MCF 10A (cell line): ENCODE results near the gene ACER2. TPM values are rescaled to one million over a fixed set of nuclear protein-coding genes. Genes with fewer than 3 reads are reported as not detected.
A peak's percentile ranks its signal among the peaks of the same experiment; 100 is the strongest.
"Not testable (repeated sequence)": the region's sequence is repeated elsewhere in the genome, so short reads cannot be mapped to it uniquely, and the experiment has no call there.

Experiments used
- BruUV-seq: library from RNA; stranded (reverse); fragments of 400-500 nt; replicated peaks from 2 replicates; lab custom pipeline; 2021; lab: Mats Ljungman, UMichigan
- CTCF ChIA-PET: fragments of 300-600 bp; sonication (Branson Sonifier 250); formaldehyde crosslinking; extraction: SDS; loops from one replicate; lab custom pipeline; 2021; ENCODE audit warnings: antibody characterized with exemption, inconsistent platforms; lab: Yijun Ruan, JAX
- POLR2A ChIA-PET: fragments of 300-600, 350-650 bp; sonication (Branson Sonifier 250); formaldehyde crosslinking; extraction: SDS; loops from one replicate; lab custom pipeline; 2020; ENCODE audit warnings: antibody characterized with exemption, inconsistent platforms; lab: Yijun Ruan, JAX
- DNase-seq: peaks from one replicate; pipeline ENCODE4 v3.0.0-alpha.2; 2018; ENCODE audit not compliant: unreplicated experiment
- H3K27ac Mint-ChIP-seq: one replicate; pipeline ENCODE4 v1.8.0; 2022; ENCODE audit warnings: mild to moderate bottlenecking, low read depth, mixed read lengths; ENCODE audit not compliant: unreplicated experiment
- H3K27me3 Mint-ChIP-seq: one replicate; pipeline ENCODE4 v1.8.0; 2022; ENCODE audit warnings: mixed read lengths; ENCODE audit not compliant: insufficient read depth, unreplicated experiment
- H3K36me3 Mint-ChIP-seq: one replicate; pipeline ENCODE4 v1.8.0; 2022; ENCODE audit warnings: mild to moderate bottlenecking, moderate library complexity, mixed read lengths; ENCODE audit not compliant: insufficient read depth, unreplicated experiment
- H3K4me1 Mint-ChIP-seq: one replicate; pipeline ENCODE4 v1.8.0; 2022; ENCODE audit warnings: mixed read lengths; ENCODE audit not compliant: insufficient read depth, unreplicated experiment
- H3K4me3 Mint-ChIP-seq: one replicate; pipeline ENCODE4 v1.8.0; 2022; ENCODE audit warnings: mild to moderate bottlenecking, moderate library complexity, mixed read lengths; ENCODE audit not compliant: unreplicated experiment
- H3K9me3 Mint-ChIP-seq: one replicate; pipeline ENCODE4 v1.8.0; 2022; ENCODE audit warnings: mixed read lengths; ENCODE audit not compliant: unreplicated experiment
- intact Hi-C: fragments of 100-400 bp; cut with micrococcal nuclease; formaldehyde crosslinking; loops from 2 replicates; pipeline ENCODE4 v1.14.1; 2022
- total RNA-seq: library from RNA; stranded (reverse); gene quantifications from 2 replicates; pipeline ENCODE4 v1.2.3, GENCODE V29; 2022
- TF ChIP-seq, protein P1 (sequence below): fragments of 200-600 bp; IDR thresholded peaks from one replicate; pipeline ENCODE4 v1.8.0; 2022; ENCODE audit warnings: antibody characterized with exemption, mild to moderate bottlenecking; ENCODE audit not compliant: unreplicated experiment

Gene ACER2
- total RNA-seq, 1 experiment from 2014 or later = 3.2 TPM

DNA sequence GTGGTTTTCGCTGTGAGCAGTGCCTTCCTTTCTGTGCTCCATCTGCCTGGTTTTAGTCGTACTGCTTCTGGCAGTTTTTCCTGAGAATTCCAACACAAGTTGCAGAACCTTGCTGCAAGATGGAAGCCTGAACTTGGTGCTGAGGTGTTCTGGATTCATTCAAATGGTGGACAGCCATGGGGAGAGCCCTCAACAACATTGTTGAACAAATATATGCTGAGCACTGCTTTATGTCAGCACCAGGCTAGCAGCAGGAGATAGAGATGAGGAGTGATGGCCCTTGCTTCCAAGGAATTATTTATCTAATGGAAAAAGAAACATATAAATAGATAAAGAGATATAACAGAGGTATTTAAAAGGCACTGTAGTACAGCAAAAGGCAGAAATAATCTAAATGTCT lies 21.5 kb upstream of the ACER2 start:
- BruUV-seq = no TSS peak
- ChIA-PET CTCF (no interaction called here), POLR2A (no interaction called here)
- Mint-ChIP-seq H3K9me3 (no peaks in the 10 kb centered on the region), H3K4me1 (no peaks in the 10 kb centered on the region), H3K36me3 (no peaks in the 10 kb centered on the region), H3K4me3 (no peak overlapping the region), H3K27me3 (no peaks in the 10 kb centered on the region), H3K27ac (no peak overlapping the region)
- DNase-seq = no peak
- intact Hi-C loops = no loop called here
- TF ChIP-seq, protein P1, sequence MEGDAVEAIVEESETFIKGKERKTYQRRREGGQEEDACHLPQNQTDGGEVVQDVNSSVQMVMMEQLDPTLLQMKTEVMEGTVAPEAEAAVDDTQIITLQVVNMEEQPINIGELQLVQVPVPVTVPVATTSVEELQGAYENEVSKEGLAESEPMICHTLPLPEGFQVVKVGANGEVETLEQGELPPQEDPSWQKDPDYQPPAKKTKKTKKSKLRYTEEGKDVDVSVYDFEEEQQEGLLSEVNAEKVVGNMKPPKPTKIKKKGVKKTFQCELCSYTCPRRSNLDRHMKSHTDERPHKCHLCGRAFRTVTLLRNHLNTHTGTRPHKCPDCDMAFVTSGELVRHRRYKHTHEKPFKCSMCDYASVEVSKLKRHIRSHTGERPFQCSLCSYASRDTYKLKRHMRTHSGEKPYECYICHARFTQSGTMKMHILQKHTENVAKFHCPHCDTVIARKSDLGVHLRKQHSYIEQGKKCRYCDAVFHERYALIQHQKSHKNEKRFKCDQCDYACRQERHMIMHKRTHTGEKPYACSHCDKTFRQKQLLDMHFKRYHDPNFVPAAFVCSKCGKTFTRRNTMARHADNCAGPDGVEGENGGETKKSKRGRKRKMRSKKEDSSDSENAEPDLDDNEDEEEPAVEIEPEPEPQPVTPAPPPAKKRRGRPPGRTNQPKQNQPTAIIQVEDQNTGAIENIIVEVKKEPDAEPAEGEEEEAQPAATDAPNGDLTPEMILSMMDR = no peak

DNA sequence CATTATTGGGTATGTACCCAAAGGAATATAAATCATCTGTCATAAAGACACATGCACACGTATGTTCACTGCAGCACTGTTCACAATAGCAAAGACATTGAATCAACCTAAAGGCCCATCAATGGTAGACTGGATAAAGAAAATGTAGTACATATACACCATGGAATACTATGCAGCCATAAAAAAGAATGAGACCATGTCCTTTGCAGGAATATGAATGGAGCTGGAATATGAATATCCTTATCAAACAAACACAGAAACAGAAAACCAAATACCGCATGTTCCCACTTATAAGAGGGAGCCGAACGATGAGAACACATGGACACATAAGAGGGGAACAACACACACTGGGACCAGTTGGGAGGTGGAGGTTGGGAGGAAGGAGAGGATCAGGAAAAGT lies 19.3 kb upstream of the ACER2 start:
- H3K9me3 Mint-ChIP-seq, H3K4me1 Mint-ChIP-seq, DNase-seq, BruUV-seq, H3K27me3 Mint-ChIP-seq, H3K27ac Mint-ChIP-seq, H3K36me3 Mint-ChIP-seq, H3K4me3 Mint-ChIP-seq, intact Hi-C loops: not testable (repeated sequence)
- POLR2A ChIA-PET = interaction anchor here (3.0 kb wide), 1 partner anchor 10 kb away, joined by 17 read pairs; the partner anchor contains the start of gene RPS6
- CTCF ChIA-PET = interaction anchor here (1.0 kb wide), 1 partner anchor 76 kb away, joined by 4 read pairs; no protein-coding TSS in a partner anchor

DNA sequence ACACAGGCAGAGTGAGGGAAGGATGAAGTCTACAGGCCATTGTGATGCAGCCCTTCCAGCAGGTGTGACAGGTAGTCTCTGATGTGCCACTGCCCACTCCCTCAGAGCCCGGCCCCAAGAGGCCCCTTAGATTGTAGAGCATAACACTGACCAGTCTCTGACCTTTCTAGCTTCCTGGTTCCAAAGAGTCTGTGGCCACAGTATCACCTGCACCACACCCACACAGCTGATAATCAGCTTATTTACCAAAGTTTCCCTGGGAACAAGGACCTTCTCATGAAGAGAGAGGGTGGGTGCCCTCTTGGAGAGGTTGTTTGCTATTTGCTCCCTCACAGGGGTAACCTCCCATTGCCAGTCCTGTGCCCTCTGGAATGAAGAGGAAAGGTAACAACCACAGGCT lies 11.0 kb upstream of the ACER2 start:
- no peaks in the 10 kb centered on the region for H3K27me3 Mint-ChIP-seq
- no peaks in the 10 kb centered on the region for H3K4me1 Mint-ChIP-seq
- ChIA-PET CTCF (no interaction called here), POLR2A (no interaction called here)
- TF ChIP-seq, protein P1 = no peak
- BruUV-seq = no TSS peak
- no peak overlapping the region for H3K4me3 Mint-ChIP-seq
- peaks cover 13% of the 10 kb centered on the region for H3K9me3 Mint-ChIP-seq
- H3K27ac Mint-ChIP-seq = no peak overlapping the region
- DNase-seq = no peak
- H3K36me3 Mint-ChIP-seq = no peaks in the 10 kb centered on the region
- intact Hi-C loops = no loop called here

DNA sequence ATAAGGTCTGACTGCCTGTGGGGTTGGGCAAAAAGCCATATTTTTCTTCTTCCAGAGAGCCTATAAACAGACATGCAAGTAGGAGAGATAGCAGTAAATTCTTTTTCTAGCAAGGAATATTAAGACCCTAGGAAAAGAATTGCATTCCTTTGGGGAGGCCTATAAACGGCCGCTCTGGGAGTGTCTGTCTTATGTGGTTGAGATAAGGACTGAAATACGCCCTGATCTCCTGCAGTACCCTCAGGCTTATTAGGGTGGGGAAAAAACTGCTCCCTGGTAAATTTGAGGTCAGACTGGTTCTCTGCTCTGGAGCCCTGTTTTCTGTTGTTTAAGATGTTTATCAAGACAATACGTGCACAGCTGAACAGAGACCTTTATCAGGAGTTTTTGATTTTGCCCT lies 5.6 kb upstream of the ACER2 start:
- not testable (repeated sequence) for BruUV-seq

DNA sequence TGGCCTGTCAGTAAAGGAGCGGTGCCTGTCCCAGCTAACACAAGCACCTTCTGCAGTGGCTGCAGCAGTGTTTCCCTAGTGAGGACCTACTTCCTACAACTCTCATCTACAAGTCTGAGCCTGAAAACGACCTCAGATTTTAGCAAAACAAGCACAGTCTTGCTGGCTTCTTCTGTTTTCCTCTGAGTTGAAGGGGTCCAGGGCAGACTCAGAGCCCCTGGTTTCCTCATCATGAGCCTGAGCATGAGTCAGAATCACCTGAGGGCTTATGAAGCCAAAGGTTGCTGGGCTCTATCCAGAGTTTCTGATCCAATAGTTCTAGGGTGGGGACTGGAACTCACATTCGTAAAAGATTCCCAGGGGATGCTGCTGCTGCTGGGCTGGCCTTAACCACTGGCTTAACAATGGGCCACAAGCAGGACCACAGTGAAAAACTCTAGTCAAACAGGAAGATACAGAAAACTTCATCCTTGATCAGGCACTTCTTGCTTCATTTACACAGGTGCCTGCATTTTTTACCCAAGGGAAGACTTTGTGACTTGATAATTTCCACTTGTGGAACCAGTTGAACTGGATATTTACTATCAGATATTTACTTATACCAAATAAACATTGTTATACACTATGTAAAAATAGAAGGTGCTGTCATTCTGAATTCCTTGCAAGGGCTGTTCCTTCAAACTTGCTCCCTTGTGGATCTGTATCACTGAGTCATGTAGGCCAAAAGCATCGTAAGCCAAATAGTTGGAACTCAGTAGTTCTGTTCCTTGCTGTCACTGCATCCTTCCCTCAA lies 4.3 kb upstream of the ACER2 start:
- no TSS peak for BruUV-seq
- H3K9me3 Mint-ChIP-seq = peaks cover 22% of the 10 kb centered on the region
- TF ChIP-seq, protein P1 = no peak
- no peak overlapping the region for H3K4me3 Mint-ChIP-seq
- no peak overlapping the region for H3K27ac Mint-ChIP-seq
- intact Hi-C loops = no loop called here
- ChIA-PET CTCF (no interaction called here), POLR2A (interaction anchor here (0.7 kb wide), 1 partner anchor 174 kb away, joined by 3 read pairs; the partner anchor contains the start of gene DENND4C)
- H3K4me1 Mint-ChIP-seq = peaks cover 8% of the 10 kb centered on the region
- peak; percentile 78 for DNase-seq
- H3K27me3 Mint-ChIP-seq = no peaks in the 10 kb centered on the region
- no peaks in the 10 kb centered on the region for H3K36me3 Mint-ChIP-seq

More for the DNA sequence above, 5.6 kb upstream of the ACER2 start:
- ChIA-PET POLR2A (interaction anchor here (0.7 kb wide), 1 partner anchor 23 kb away, joined by 3 read pairs; the partner anchor contains the start of gene RPS6), CTCF (interaction anchor here (0.8 kb wide), 1 partner anchor 58 kb away, joined by 4 read pairs; no protein-coding TSS in a partner anchor)
- H3K4me3 Mint-ChIP-seq, H3K27me3 Mint-ChIP-seq, DNase-seq, H3K27ac Mint-ChIP-seq, H3K4me1 Mint-ChIP-seq, H3K36me3 Mint-ChIP-seq, intact Hi-C loops: not testable (repeated sequence)
- peaks cover 22% of the 10 kb centered on the region for H3K9me3 Mint-ChIP-seq
